GM21786 (cell line): Measurements from ENCODE around the gene GCSAM.

ENCODE experiments used
- ATAC-seq: cut with Tn5 transposase; IDR thresholded peaks from one replicate; pipeline ENCODE4 v1.9.1; 2021; ENCODE audit not compliant: unreplicated experiment

Gene GCSAM

GRCh38 chr3:112132975-112133448 lies at the start of gene GCSAM:
Gene GCSAM (minus strand): TSS chr3:112133248. CDS start chr3:112133120, 128 bp downstream.
- peak; percentile 68 for ATAC-seq

GRCh38 chr3:112175646-112176045 lies 42.6 kb upstream of the GCSAM start:
- ATAC-seq: no peak

GRCh38 chr3:112175037-112175436 lies 42.0 kb upstream of the GCSAM start:
- ATAC-seq: no peak

GRCh38 chr3:112171144-112171543 lies 38.1 kb upstream of the GCSAM start:
- ATAC-seq: no peak

- ATAC-seq: no peak
Measured at GRCh38 chr3:112170046-112170445, 37.0 kb upstream of the GCSAM start.

- ATAC-seq: peak; percentile 89
Measured at GRCh38 chr3:112167758-112168157, 34.7 kb upstream of the GCSAM start.

- ATAC-seq: no peak
Measured at GRCh38 chr3:112149136-112149535, 16.1 kb upstream of the GCSAM start.

- ATAC-seq: no peak
Measured at GRCh38 chr3:112143689-112144088, 10.6 kb upstream of the GCSAM start.

- peak; percentile 72 for ATAC-seq
Measured at GRCh38 chr3:112143251-112143650, 10.2 kb upstream of the GCSAM start.

GRCh38 chr3:112141293-112141692 lies 8.2 kb upstream of the GCSAM start:
- no peak for ATAC-seq

GRCh38 chr3:112140584-112140983 lies 7.5 kb upstream of the GCSAM start:
- no peak for ATAC-seq

- no peak for ATAC-seq
Measured at GRCh38 chr3:112138219-112138969, 5.3 kb upstream of the GCSAM start.

- ATAC-seq: no peak
Measured at GRCh38 chr3:112137781-112138180, 4.7 kb upstream of the GCSAM start.

GRCh38 chr3:112136959-112137693 lies 4.1 kb upstream of the GCSAM start:
- ATAC-seq: peak; percentile 23

- ATAC-seq: no peak
Measured at GRCh38 chr3:112136046-112136445, 3.0 kb upstream of the GCSAM start.

GRCh38 chr3:112134335-112135124 lies 1.5 kb upstream of the GCSAM start:
- ATAC-seq: peak; percentile 13

- no peak for ATAC-seq
Measured at GRCh38 chr3:112133626-112134334, 732 bp upstream of the GCSAM start.

GRCh38 chr3:112132554-112132953 lies 494 bp downstream of the GCSAM start:
- ATAC-seq: no peak

- ATAC-seq: no peak
Measured at GRCh38 chr3:112132088-112132487, 960 bp downstream of the GCSAM start.

GRCh38 chr3:112131111-112131510 lies 1.9 kb downstream of the GCSAM start:
- no peak for ATAC-seq

- ATAC-seq: no peak
Measured at GRCh38 chr3:112130638-112130993, 2.4 kb downstream of the GCSAM start.
